Body of pancreas (tissue), 4 donors: ENCODE measurements around the gene CSMD2. TPM values are rescaled to one million over a fixed set of nuclear protein-coding genes. Genes with fewer than 3 reads are reported as not detected.

Experiments used
- ATAC-seq: fragments of 150-250 bp; one replicate; pipeline ENCODE4 v1.9.1; 2016
- DNase-seq, 4 donors: peaks; one replicate each; pipeline ENCODE4 v3.0.0-alpha.2; 2019
- H3K27ac ChIP-seq, 4 donors: fragments of 200-600 bp; sonication (generic); 1 replicate in 3 of 4; 2 replicates in 1 of 4; pipeline versions ENCODE4 v1.5.1 to v1.6.1; 2016 to 2019; ENCODE audit warnings: mild to moderate bottlenecking in 1 of 4, mixed read lengths in 1 of 4, moderate library complexity in 1 of 4
- H3K27me3 ChIP-seq, 2 donors: fragments of 200-600 bp; sonication (generic); one replicate each; pipeline ENCODE4 v1.6.0; 2016; ENCODE audit warnings: mild to moderate bottlenecking in 1 of 2
- H3K36me3 ChIP-seq, 2 donors: fragments of 200-600 bp; sonication (generic); replicated peaks in 1 of 2; 2 replicates each; pipeline ENCODE4 v1.5.1; 2016; ENCODE audit warnings: low read depth in 2 of 2; ENCODE audit not compliant: insufficient read depth in 1 of 2
- H3K4me1 ChIP-seq: fragments of 200-600 bp; sonication (generic); one replicate; pipeline ENCODE4 v1.6.0; 2016
- H3K4me3 ChIP-seq, 2 donors: fragments of 200-600 bp; sonication (generic); 1 replicate in 1 of 2; 2 replicates in 1 of 2; pipeline ENCODE4 v1.5.1; 2016 to 2019
- H3K9me3 ChIP-seq, 3 donors: fragments of 200-600 bp; sonication (generic); 1 replicate in 2 of 3; 2 replicates in 1 of 3; pipeline ENCODE4 v1.5.1; 2016
- CTCF ChIP-seq, 7 experiments: fragments of 450-650 bp in 4 of 7; fragments of 200-600 bp in 3 of 7; sonication (generic) in 3 of 7; IDR thresholded peaks; one replicate each; pipeline ENCODE4 v1.5.1; 2016 to 2019; ENCODE audit warnings: antibody characterized with exemption in 7 of 7
- POLR2A ChIP-seq, 3 donors: fragments of 450-650 bp; IDR thresholded peaks; one replicate each; pipeline ENCODE4 v1.6.1; 2016; ENCODE audit warnings: antibody characterized with exemption in 3 of 3, mild to moderate bottlenecking in 2 of 3
- WGBS, 2 donors: methylation state at CpG; one replicate each; pipeline ENCODE4 v1.1.5; 2017; 5-methylcytosine and 5-hydroxymethylcytosine counted together
- intact Hi-C: fragments of 100-400 bp; cut with DNase I; formaldehyde crosslinking; loops from one replicate; pipeline ENCODE4 v1.15.1; 2023
- total RNA-seq, 2 donors: library from RNA; depleted of rRNA; stranded (reverse); fragments of >200 nt; gene quantifications; one replicate each; pipeline ENCODE4 v1.1.0, GENCODE V29; 2016

The CSMD2 gene
- total RNA-seq, 2 donors from 2014 or later = 0.26 to 0.33 TPM

GRCh38 chr1:33763406-33763805 is 401.6 kb downstream of the CSMD2 start:
- no peak overlapping the region for H3K4me3 ChIP-seq
- WGBS, 2 donors = 63 to 83% methylated on average over 3 of the region's 3 CpGs
- H3K4me1 ChIP-seq = no peaks in the 10 kb centered on the region
- ATAC-seq (no peak), DNase-seq (no peak)
- H3K36me3 ChIP-seq = no peaks in the 10 kb centered on the region
- TF ChIP-seq CTCF (IDR thresholded peaks at IDR 0.05) = no peak
- TF ChIP-seq POLR2A (IDR thresholded peaks at IDR 0.05) = no peak
- H3K9me3 ChIP-seq = no peaks in the 10 kb centered on the region
- intact Hi-C loops = no loop called here
- no peak overlapping the region for H3K27ac ChIP-seq
- no peaks in the 10 kb centered on the region for H3K27me3 ChIP-seq

- no peaks in the 10 kb centered on the region for H3K9me3 ChIP-seq
- WGBS, 2 donors = 48 to 62% methylated on average over 2 of the region's 2 CpGs
- H3K27ac ChIP-seq = no peak overlapping the region
- intact Hi-C loops = no loop called here
- DNase-seq (no peak), ATAC-seq (peak; percentile 33)
- H3K27me3 ChIP-seq = no peaks in the 10 kb centered on the region
- no peaks in the 10 kb centered on the region for H3K36me3 ChIP-seq
- H3K4me1 ChIP-seq = no peaks in the 10 kb centered on the region
- TF ChIP-seq CTCF (IDR thresholded peaks at IDR 0.05) (no peak), POLR2A (IDR thresholded peaks at IDR 0.05) (no peak)
- H3K4me3 ChIP-seq = no peak overlapping the region
These were observed 402.1 kb downstream of the CSMD2 start for GRCh38 chr1:33762962-33763361.

- intact Hi-C loops = no loop called here
- WGBS, 2 donors = 57 to 85% methylated on average over 1 of the region's 1 CpG
- Histone ChIP-seq H3K36me3 (no peaks in the 10 kb centered on the region), H3K9me3 (no peaks in the 10 kb centered on the region), H3K27ac (no peak overlapping the region), H3K4me3 (no peak overlapping the region), H3K27me3 (no peaks in the 10 kb centered on the region), H3K4me1 (no peaks in the 10 kb centered on the region)
- no peak for TF ChIP-seq POLR2A (IDR thresholded peaks at IDR 0.05)
- DNase-seq = no peak
- no peak for ATAC-seq
These were observed 402.8 kb downstream of the CSMD2 start for GRCh38 chr1:33762109-33762830.

GRCh38 chr1:33758698-33759097 is 406.3 kb downstream of the CSMD2 start:
- no peak overlapping the region for H3K4me3 ChIP-seq
- intact Hi-C loops = no loop called here
- no peak overlapping the region for H3K27ac ChIP-seq
- ATAC-seq (peak; percentile 50), DNase-seq (peak in 2 of 4 donors; percentile 15 to 36)
- TF ChIP-seq POLR2A (IDR thresholded peaks at IDR 0.05) = no peak
- no peak for TF ChIP-seq CTCF (IDR thresholded peaks at IDR 0.05)
- no peaks in the 10 kb centered on the region for H3K36me3 ChIP-seq
- 41 to 48% methylated on average over 5 of the region's 5 CpGs for WGBS, 2 donors
- H3K27me3 ChIP-seq = no peaks in the 10 kb centered on the region
- no peaks in the 10 kb centered on the region for H3K4me1 ChIP-seq
- no peaks in the 10 kb centered on the region for H3K9me3 ChIP-seq

- WGBS, 2 donors = 60 to 73% methylated on average over 5 of the region's 5 CpGs
- ATAC-seq (no peak), DNase-seq (no peak)
- no peak overlapping the region for H3K4me3 ChIP-seq
- no peaks in the 10 kb centered on the region for H3K27me3 ChIP-seq
- intact Hi-C loops = no loop called here
- H3K9me3 ChIP-seq = no peaks in the 10 kb centered on the region
- no peaks in the 10 kb centered on the region for H3K4me1 ChIP-seq
- H3K27ac ChIP-seq = no peak overlapping the region
- TF ChIP-seq POLR2A (IDR thresholded peaks at IDR 0.05) (no peak), CTCF (IDR thresholded peaks at IDR 0.05) (no peak)
- H3K36me3 ChIP-seq = no peaks in the 10 kb centered on the region
These were observed 411.8 kb downstream of the CSMD2 start for GRCh38 chr1:33753087-33753856.
